ENCODE results near the gene PIK3AP1.

Gene PIK3AP1

DNA sequence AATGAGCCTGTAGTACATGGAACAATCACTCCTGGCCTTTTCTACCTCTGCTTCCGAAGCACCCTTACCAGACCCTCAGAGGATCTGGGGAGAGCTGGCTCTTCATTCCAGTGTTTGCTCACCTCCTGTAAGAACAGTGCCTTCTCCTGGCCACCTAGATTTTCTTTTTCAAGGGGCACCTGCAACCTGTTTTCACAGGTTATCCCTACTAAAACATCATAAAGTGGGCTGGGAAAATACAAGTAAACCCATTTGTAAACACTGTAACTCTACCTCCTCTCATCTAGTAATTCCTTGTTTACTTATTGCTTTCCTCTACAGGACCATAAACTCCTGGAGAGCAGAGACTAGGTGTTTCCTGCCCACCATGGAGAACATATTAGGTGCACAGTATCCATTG lies 1.1 kb downstream of the PIK3AP1 start:
- H3K27ac ChIP-seq (ENCODE audit: low read depth, low read length, poor library complexity, severe bottlenecking) = peak overlapping the region; percentile 82
- peaks cover 10% of the 10 kb centered on the region; the same call in 1 of the 2 replicates for H3K79me2 ChIP-seq (ENCODE audit: insufficient read depth, low read length)
- no peaks in the 10 kb centered on the region for H3K27me3 ChIP-seq (ENCODE audit: insufficient read depth, low read length)
- H3K9me3 ChIP-seq (ENCODE audit: low read length) = no peaks in the 10 kb centered on the region
- no peak for TF ChIP-seq EZH2 (IDR thresholded peaks at IDR 0.05; ENCODE audit: borderline replicate concordance, low read length)
- TF ChIP-seq, protein P1, sequence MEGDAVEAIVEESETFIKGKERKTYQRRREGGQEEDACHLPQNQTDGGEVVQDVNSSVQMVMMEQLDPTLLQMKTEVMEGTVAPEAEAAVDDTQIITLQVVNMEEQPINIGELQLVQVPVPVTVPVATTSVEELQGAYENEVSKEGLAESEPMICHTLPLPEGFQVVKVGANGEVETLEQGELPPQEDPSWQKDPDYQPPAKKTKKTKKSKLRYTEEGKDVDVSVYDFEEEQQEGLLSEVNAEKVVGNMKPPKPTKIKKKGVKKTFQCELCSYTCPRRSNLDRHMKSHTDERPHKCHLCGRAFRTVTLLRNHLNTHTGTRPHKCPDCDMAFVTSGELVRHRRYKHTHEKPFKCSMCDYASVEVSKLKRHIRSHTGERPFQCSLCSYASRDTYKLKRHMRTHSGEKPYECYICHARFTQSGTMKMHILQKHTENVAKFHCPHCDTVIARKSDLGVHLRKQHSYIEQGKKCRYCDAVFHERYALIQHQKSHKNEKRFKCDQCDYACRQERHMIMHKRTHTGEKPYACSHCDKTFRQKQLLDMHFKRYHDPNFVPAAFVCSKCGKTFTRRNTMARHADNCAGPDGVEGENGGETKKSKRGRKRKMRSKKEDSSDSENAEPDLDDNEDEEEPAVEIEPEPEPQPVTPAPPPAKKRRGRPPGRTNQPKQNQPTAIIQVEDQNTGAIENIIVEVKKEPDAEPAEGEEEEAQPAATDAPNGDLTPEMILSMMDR (IDR thresholded peaks at IDR 0.05; ENCODE audit: low read length) = peak; percentile 22; the same call in 1 of the 2 replicates
- no peaks in the 10 kb centered on the region for H3F3A ChIP-seq (ENCODE audit: insufficient read depth, low read length)
- H3K4me2 ChIP-seq (ENCODE audit: low read length) = peak overlapping the region; percentile 99
- peaks cover 57% of the 10 kb centered on the region for H3K4me1 ChIP-seq (ENCODE audit: insufficient read depth, low read length, severe bottlenecking)
- H3K4me3 ChIP-seq (ENCODE audit: low read depth, low read length, poor library complexity, severe bottlenecking) = peak overlapping the region; percentile 64
- H4K20me1 ChIP-seq (ENCODE audit: insufficient read depth, low read length) = no peaks in the 10 kb centered on the region
- peak overlapping the region; percentile 73 for H3K9ac ChIP-seq (ENCODE audit: low read length)
- H3K36me3 ChIP-seq (ENCODE audit: insufficient read depth, low read length) = no peaks in the 10 kb centered on the region
- no peaks in the 10 kb centered on the region for H3K9me2 ChIP-seq (ENCODE audit: low read depth, low read length)
- no peak overlapping the region for H2AFZ ChIP-seq (ENCODE audit: low read length)

DNA sequence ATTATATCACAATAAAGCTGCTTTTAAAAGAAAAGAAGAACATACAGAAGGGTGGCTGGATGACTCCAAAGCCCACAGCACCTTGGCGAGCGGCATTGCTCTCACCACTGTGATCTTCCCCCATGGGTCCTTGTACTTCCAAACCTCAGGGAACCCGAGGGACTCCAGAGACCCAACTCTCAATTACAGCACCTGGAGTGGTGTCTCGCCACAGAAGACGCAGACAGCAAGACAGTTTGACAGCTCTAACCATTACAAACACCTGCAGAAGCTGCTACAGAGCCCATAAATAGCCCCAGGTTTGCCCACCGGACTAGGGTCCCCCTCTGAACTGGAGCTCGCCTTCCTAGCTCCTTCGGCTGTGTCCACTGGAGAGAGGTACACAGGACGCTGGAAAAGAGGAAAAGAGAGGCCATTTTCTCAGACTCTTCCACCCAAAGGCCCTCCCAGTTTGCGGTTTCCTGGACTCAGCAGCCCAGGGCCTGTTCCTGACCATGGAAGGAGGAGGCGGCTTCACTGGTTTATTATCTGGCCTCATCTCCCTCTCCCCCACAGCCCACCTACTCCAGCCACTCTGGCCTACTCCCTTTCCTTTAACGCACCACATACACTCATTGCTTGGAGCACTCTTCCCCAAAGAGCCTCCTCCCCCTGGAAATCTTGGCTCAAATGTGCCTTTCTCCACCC lies 1.9 kb downstream of the PIK3AP1 start:
- no peaks in the 10 kb centered on the region for H3K36me3 ChIP-seq (ENCODE audit: insufficient read depth, low read length)
- H3K4me1 ChIP-seq (ENCODE audit: insufficient read depth, low read length, severe bottlenecking) = peaks cover 64% of the 10 kb centered on the region
- TF ChIP-seq, protein P1 (IDR thresholded peaks at IDR 0.05; ENCODE audit: low read length) = no peak
- no peak for TF ChIP-seq EZH2 (IDR thresholded peaks at IDR 0.05; ENCODE audit: borderline replicate concordance, low read length)

DNA sequence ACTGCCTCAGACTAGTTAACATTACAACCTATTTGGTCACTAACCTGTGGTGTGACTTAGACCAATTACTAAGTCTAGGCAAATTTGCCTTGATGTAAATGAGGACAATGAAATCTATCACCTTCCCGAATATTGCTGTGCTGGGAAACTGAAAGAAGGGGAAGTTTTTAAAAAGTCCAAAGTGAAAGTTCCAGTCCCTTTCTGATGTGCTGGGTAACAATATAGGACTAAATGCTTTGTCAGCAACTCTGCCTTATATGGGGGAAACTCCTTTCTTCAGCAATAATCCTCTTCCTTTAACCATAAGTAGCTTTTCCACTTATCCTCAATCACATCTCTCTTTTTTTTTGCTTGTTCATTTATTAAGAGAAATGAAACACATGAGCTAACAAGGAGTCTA lies 3.9 kb downstream of the PIK3AP1 start:
- no peaks in the 10 kb centered on the region for H3K9me3 ChIP-seq (ENCODE audit: low read length)
- no peaks in the 10 kb centered on the region for H3F3A ChIP-seq (ENCODE audit: insufficient read depth, low read length)
- peaks cover 82% of the 10 kb centered on the region for H3K4me1 ChIP-seq (ENCODE audit: insufficient read depth, low read length, severe bottlenecking)
- peak overlapping the region; percentile 29; the same call in 1 of the 2 replicates for H3K4me2 ChIP-seq (ENCODE audit: low read length)
- H3K9ac ChIP-seq (ENCODE audit: low read length) = no peak overlapping the region
- H3K4me3 ChIP-seq (ENCODE audit: low read depth, low read length, poor library complexity, severe bottlenecking) = no peak overlapping the region
- H3K36me3 ChIP-seq (ENCODE audit: insufficient read depth, low read length) = no peaks in the 10 kb centered on the region
- no peaks in the 10 kb centered on the region for H4K20me1 ChIP-seq (ENCODE audit: insufficient read depth, low read length)
- H3K9me2 ChIP-seq (ENCODE audit: low read depth, low read length) = no peaks in the 10 kb centered on the region
- H3K27ac ChIP-seq (ENCODE audit: low read depth, low read length, poor library complexity, severe bottlenecking) = peak overlapping the region; percentile 82
- peaks cover 10% of the 10 kb centered on the region; the same call in 1 of the 2 replicates for H3K79me2 ChIP-seq (ENCODE audit: insufficient read depth, low read length)
- TF ChIP-seq EZH2 (IDR thresholded peaks at IDR 0.05; ENCODE audit: borderline replicate concordance, low read length) = no peak
- TF ChIP-seq, protein P1 (IDR thresholded peaks at IDR 0.05; ENCODE audit: low read length) = no peak
- no peak overlapping the region for H2AFZ ChIP-seq (ENCODE audit: low read length)
- no peaks in the 10 kb centered on the region for H3K27me3 ChIP-seq (ENCODE audit: insufficient read depth, low read length)

More for the DNA sequence above, 1.9 kb downstream of the PIK3AP1 start:
- H3K79me2 ChIP-seq (ENCODE audit: insufficient read depth, low read length) = peaks cover 10% of the 10 kb centered on the region; the same call in 1 of the 2 replicates
- peak overlapping the region; percentile 82 for H3K27ac ChIP-seq (ENCODE audit: low read depth, low read length, poor library complexity, severe bottlenecking)
- H3K4me3 ChIP-seq (ENCODE audit: low read depth, low read length, poor library complexity, severe bottlenecking) = peak overlapping the region; percentile 64
- H3F3A ChIP-seq (ENCODE audit: insufficient read depth, low read length) = no peaks in the 10 kb centered on the region
- H2AFZ ChIP-seq (ENCODE audit: low read length) = no peak overlapping the region
- H3K9me2 ChIP-seq (ENCODE audit: low read depth, low read length) = no peaks in the 10 kb centered on the region
- H3K9me3 ChIP-seq (ENCODE audit: low read length) = no peaks in the 10 kb centered on the region
- no peaks in the 10 kb centered on the region for H4K20me1 ChIP-seq (ENCODE audit: insufficient read depth, low read length)
- H3K27me3 ChIP-seq (ENCODE audit: insufficient read depth, low read length) = no peaks in the 10 kb centered on the region
- H3K9ac ChIP-seq (ENCODE audit: low read length) = peak overlapping the region; percentile 73
- H3K4me2 ChIP-seq (ENCODE audit: low read length) = peak overlapping the region; percentile 99
